Ascending aorta (tissue), 2 donors: ENCODE data around the gene CDH13. TPM values are rescaled to one million over a fixed set of nuclear protein-coding genes. Genes with fewer than 3 reads are reported as not detected.

Experiments used
- DNase-seq, 2 donors: peaks; one replicate each; pipeline ENCODE4 v3.0.0-alpha.2; 2019; ENCODE audit warnings: low spot score in 2 of 2
- H3K27ac ChIP-seq, 2 donors: fragments of 200-600 bp; sonication (generic); one replicate each; pipeline ENCODE4 v1.5.1; 2016 to 2017; ENCODE audit warnings: mild to moderate bottlenecking in 1 of 2
- H3K27me3 ChIP-seq: fragments of 200-600 bp; sonication (generic); one replicate; pipeline ENCODE4 v1.5.1; 2017
- H3K36me3 ChIP-seq, 2 donors: fragments of 200-600 bp; sonication (generic); one replicate each; pipeline ENCODE4 v1.5.1; 2016
- H3K4me1 ChIP-seq, 2 donors: fragments of 200-600 bp; sonication (generic); one replicate each; pipeline ENCODE4 v1.5.1; 2016 to 2017; ENCODE audit warnings: mild to moderate bottlenecking in 1 of 2
- H3K4me3 ChIP-seq, 2 donors: fragments of 200-600 bp; sonication (generic); one replicate each; pipeline ENCODE4 v1.5.1; 2016 to 2017; ENCODE audit warnings: mild to moderate bottlenecking in 1 of 2
- H3K9me3 ChIP-seq, 2 donors: fragments of 200-600 bp; sonication (generic); one replicate each; pipeline ENCODE4 v1.5.1; 2016
- intact Hi-C: fragments of 100-400 bp; cut with DNase I; formaldehyde crosslinking; loops from one replicate; pipeline ENCODE4 v1.15.1; 2023
- total RNA-seq: library from RNA; depleted of rRNA; stranded (reverse); fragments of >200 nt; gene quantifications from one replicate; pipeline ENCODE4 v1.1.0, GENCODE V29; 2016
- TF ChIP-seq, protein P1 (sequence below), 3 experiments: fragments of 200-600 bp in 2 of 3; fragments of 450-650 bp in 1 of 3; sonication (generic) in 2 of 3; IDR thresholded peaks; one replicate each; pipeline ENCODE4 v1.5.1; 2016 to 2019; ENCODE audit warnings: antibody characterized with exemption in 3 of 3, mild to moderate bottlenecking in 1 of 3, moderate library complexity in 1 of 3

Gene CDH13
- total RNA-seq, 1 donor from 2014 or later: 160 TPM

DNA sequence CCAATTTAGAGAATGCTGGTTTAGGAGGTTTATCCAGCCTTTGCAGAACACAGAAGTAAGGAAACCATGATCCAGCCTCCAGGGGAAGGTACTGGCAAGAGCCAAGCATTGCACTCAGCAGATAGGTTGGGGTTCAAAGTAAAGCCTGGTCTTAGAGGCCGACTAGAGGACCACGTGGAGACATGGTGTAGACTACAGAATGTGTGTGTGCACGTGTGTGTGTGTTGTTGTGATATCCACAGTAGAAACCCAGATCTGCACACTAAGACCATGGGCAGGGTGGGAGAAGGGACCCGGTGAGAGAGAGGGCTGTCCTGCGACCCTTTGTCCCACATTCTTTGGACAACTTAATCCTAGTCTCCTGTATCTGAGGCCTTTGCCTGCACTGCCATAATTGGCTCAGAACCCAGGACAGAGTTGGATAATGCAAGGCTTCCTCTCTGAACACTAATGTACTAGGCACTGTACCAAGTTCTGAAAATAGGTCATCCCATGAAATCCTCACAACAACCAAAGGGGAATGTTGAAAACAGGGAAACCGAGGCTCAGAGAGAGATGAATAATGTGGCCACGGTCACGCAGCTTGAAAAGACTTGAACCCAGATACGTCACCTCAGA, 855.9 kb downstream of the CDH13 start:
- H3K9me3 ChIP-seq: no peaks in the 10 kb centered on the region
- intact Hi-C loops: no loop called here
- H3K27ac ChIP-seq: no peak overlapping the region
- H3K36me3 ChIP-seq: peaks cover 0 to 11% of the 10 kb centered on the region in 2 donors
- H3K4me3 ChIP-seq: no peak overlapping the region
- DNase-seq: no peak
- no peaks in the 10 kb centered on the region for H3K4me1 ChIP-seq
- H3K27me3 ChIP-seq: no peaks in the 10 kb centered on the region
- TF ChIP-seq, protein P1, sequence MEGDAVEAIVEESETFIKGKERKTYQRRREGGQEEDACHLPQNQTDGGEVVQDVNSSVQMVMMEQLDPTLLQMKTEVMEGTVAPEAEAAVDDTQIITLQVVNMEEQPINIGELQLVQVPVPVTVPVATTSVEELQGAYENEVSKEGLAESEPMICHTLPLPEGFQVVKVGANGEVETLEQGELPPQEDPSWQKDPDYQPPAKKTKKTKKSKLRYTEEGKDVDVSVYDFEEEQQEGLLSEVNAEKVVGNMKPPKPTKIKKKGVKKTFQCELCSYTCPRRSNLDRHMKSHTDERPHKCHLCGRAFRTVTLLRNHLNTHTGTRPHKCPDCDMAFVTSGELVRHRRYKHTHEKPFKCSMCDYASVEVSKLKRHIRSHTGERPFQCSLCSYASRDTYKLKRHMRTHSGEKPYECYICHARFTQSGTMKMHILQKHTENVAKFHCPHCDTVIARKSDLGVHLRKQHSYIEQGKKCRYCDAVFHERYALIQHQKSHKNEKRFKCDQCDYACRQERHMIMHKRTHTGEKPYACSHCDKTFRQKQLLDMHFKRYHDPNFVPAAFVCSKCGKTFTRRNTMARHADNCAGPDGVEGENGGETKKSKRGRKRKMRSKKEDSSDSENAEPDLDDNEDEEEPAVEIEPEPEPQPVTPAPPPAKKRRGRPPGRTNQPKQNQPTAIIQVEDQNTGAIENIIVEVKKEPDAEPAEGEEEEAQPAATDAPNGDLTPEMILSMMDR (IDR thresholded peaks at IDR 0.05): no peak

DNA sequence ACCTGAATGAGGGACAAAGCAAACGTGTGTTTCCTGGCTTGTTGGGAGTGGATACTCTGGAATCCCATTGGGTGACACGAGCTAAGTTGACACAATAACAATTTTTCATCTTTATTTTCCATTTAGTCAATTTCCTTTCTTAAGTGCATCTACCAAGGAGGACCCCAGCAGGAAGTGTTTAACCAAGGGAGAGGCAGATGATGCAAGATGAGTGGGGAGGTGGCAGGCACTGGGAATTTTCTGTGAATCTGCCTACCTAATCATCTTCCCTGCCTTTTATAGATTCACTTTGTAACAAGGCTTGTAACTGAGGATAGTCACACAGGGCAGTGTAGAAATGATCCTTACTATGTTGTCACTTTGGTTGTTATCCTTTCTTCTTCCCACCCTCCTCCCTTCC, 863.3 kb downstream of the CDH13 start:
- Histone ChIP-seq H3K4me3 (no peak overlapping the region), H3K9me3 (no peaks in the 10 kb centered on the region), H3K27ac (no peak overlapping the region), H3K27me3 (no peaks in the 10 kb centered on the region), H3K4me1 (no peaks in the 10 kb centered on the region), H3K36me3 (peaks cover 0 to 14% of the 10 kb centered on the region in 2 donors)
- TF ChIP-seq, protein P1 (IDR thresholded peaks at IDR 0.05): no peak
- intact Hi-C loops: no loop called here
- DNase-seq: no peak

DNA sequence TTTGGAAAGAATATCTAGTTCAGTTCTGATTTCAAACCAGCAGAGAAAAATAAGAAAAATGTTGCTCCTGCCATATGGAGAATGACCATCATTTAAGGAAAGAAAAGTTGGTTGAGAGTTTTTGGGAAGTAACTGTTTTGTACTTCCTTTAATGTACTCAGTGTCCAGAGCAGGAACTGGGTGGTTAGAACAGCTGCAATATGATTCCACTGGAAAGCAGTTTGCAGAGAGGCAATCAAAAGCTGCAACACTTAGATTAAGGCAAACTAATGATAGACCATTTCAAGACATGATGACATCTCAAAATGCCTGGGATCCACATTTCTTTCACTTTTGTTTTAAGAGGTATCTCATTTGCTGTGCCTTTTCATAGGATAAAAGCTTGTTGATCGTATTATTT, 867.7 kb downstream of the CDH13 start:
- intact Hi-C loops: no loop called here
- no peaks in the 10 kb centered on the region for H3K4me1 ChIP-seq
- H3K4me3 ChIP-seq: no peak overlapping the region
- TF ChIP-seq, protein P1 (IDR thresholded peaks at IDR 0.05): no peak
- H3K36me3 ChIP-seq: peaks cover 0 to 4% of the 10 kb centered on the region in 2 donors
- H3K27me3 ChIP-seq: no peaks in the 10 kb centered on the region
- no peak for DNase-seq
- no peaks in the 10 kb centered on the region for H3K9me3 ChIP-seq
- no peak overlapping the region for H3K27ac ChIP-seq

DNA sequence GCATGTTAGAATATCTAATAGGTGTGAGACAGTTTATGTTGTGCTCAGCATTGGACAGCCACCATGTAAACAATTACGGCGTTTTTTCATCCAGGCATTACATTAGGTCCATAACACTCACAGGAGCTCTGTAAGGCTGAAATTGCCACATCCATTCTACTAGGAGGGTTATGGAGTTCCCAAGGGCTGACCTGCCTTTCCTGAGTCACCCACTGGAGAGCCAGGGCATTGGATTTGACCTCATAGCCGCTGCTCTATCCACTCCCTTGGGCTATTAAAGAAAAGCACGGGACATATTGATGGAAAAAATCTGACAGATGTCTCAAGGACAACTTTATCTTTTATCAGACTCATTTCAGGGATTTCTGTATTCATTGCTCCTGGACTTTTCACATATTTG, 874.7 kb downstream of the CDH13 start:
- no peaks in the 10 kb centered on the region for H3K9me3 ChIP-seq
- intact Hi-C loops: no loop called here

DNA sequence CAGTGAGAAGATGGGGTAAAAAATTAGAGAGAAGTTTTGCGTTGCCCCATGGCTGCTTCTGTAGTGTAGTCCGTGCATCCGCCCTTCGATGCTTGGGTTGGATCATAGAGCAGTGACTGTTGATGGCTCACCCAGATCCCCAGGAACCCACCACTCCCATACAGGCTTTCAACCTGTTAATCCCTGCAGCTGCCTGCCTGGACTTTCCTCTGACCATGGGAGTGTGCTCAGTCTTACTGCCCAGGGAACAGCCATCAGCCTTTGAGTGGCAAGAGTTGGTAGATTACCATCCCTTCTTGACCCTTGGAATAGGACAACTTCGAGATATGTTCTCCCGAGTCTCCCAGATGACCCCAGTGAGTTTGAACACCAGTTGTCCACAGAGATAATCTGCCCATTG, 881.5 kb downstream of the CDH13 start:
- Histone ChIP-seq H3K27me3 (no peaks in the 10 kb centered on the region), H3K4me1 (no peaks in the 10 kb centered on the region), H3K36me3 (no peaks in the 10 kb centered on the region), H3K27ac (no peak overlapping the region), H3K9me3 (no peaks in the 10 kb centered on the region), H3K4me3 (no peak overlapping the region)
- TF ChIP-seq, protein P1 (IDR thresholded peaks at IDR 0.05): no peak
- intact Hi-C loops: no loop called here
- no peak for DNase-seq

More for the DNA sequence above, 874.7 kb downstream of the CDH13 start:
- Histone ChIP-seq H3K27me3 (no peaks in the 10 kb centered on the region), H3K36me3 (no peaks in the 10 kb centered on the region), H3K4me3 (no peak overlapping the region), H3K27ac (no peak overlapping the region), H3K4me1 (no peaks in the 10 kb centered on the region)
- no peak for DNase-seq
- TF ChIP-seq, protein P1 (IDR thresholded peaks at IDR 0.05): no peak

DNA sequence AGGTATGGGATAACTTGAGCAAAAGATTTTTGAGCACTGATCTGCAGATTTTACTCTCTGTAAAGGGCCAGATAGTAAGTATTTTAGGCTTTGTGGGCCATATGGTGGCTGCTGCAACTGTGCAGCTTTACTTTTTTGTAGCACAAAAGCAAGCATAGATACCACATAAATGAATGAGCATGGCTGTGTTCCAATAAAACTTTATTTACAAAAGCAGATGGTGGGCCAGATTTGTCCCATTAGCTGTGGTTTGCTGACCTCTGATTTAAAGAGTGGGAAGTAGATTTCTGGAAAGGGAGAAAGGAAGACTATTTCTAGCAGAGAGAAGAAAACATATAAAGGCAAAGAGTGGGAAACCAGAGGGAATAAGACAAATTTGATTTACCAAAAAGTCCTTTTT, 882.5 kb downstream of the CDH13 start:
- DNase-seq: no peak
- H3K4me3 ChIP-seq: no peak overlapping the region
- H3K27ac ChIP-seq: no peak overlapping the region
- H3K9me3 ChIP-seq: no peaks in the 10 kb centered on the region
- H3K36me3 ChIP-seq: no peaks in the 10 kb centered on the region
- intact Hi-C loops: no loop called here
- no peaks in the 10 kb centered on the region for H3K27me3 ChIP-seq
- TF ChIP-seq, protein P1 (IDR thresholded peaks at IDR 0.05): no peak
- no peaks in the 10 kb centered on the region for H3K4me1 ChIP-seq
